ENCODE measurements around the gene RTEL1.
"Not testable (repeated sequence)": the region's sequence is repeated elsewhere in the genome, so short reads cannot be mapped to it uniquely, and the experiment has no call there.

The RTEL1 gene

GRCh38 chr20:63657260-63657936 lies 714 bp upstream of the RTEL1 start:
- Histone ChIP-seq H3K4me1 (ENCODE audit: control insufficient read depth, insufficient read depth, low read length) (peaks cover 17% of the 10 kb centered on the region), H3K9me3 (ENCODE audit: control insufficient read depth, low read length) (no peaks in the 10 kb centered on the region), H3K36me3 (ENCODE audit: control insufficient read depth, insufficient read depth, low read length) (no peaks in the 10 kb centered on the region), H3K4me3 (ENCODE audit: low read length) (peak overlapping the region; percentile 57), H3K27me3 (ENCODE audit: control insufficient read depth, insufficient read depth, low read length) (peaks cover 14% of the 10 kb centered on the region), H3K9ac (ENCODE audit: low read length) (peak overlapping the region; percentile 73)

DNA sequence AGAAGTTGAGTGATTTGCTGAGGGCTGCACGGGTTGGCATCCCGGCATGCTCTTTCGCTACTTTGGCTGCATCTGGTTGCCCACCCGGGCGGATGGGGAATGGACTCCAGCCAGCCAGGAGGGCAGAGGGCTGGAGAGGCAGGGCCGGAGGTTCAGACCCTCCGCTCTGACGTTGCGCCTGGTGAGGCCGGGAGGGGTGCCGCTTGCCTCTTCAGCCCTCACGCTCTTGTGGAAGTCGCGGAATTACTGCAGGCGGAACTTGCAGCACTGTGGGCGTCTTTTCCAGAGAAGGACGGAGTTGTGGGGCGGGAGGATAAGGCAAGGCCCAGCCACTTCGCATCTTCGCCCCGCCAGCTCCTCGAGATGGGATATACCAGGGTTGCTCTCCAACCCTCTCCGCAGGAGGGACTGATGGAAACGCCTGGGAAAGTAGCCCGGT lies 656 bp downstream of the RTEL1 start:
- H3K36me3 ChIP-seq (ENCODE audit: control insufficient read depth, insufficient read depth, low read length): no peaks in the 10 kb centered on the region
- peak overlapping the region; percentile 73 for H3K9ac ChIP-seq (ENCODE audit: low read length)
- H3K27me3 ChIP-seq (ENCODE audit: control insufficient read depth, insufficient read depth, low read length): peaks cover 11% of the 10 kb centered on the region
- peak overlapping the region; percentile 57 for H3K4me3 ChIP-seq (ENCODE audit: low read length)
- peaks cover 17% of the 10 kb centered on the region for H3K4me1 ChIP-seq (ENCODE audit: control insufficient read depth, insufficient read depth, low read length)
- no peaks in the 10 kb centered on the region for H3K9me3 ChIP-seq (ENCODE audit: control insufficient read depth, low read length)

DNA sequence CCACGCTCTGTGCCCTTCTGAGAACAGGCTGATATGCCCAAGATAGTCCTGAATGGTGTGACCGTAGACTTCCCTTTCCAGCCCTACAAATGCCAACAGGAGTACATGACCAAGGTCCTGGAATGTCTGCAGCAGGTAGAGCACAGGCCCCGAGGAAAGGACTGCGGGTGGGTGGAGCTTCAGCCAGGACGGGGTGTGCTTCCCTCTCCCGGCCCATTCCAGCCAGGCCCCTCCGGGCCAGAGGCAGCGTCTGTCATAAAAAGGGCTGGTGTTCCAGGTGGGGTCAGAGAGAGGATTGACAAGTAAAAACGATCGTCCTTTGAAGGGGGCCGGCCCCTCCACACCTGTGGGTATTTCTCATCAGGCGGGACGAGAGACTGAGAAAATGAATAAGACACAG lies 1.3 kb downstream of the RTEL1 start:
- peaks cover 17% of the 10 kb centered on the region for H3K4me1 ChIP-seq (ENCODE audit: control insufficient read depth, insufficient read depth, low read length)
- H3K9me3 ChIP-seq (ENCODE audit: control insufficient read depth, low read length): no peaks in the 10 kb centered on the region
- H3K9ac ChIP-seq (ENCODE audit: low read length): peak overlapping the region; percentile 73
- no peaks in the 10 kb centered on the region for H3K36me3 ChIP-seq (ENCODE audit: control insufficient read depth, insufficient read depth, low read length)
- peak overlapping the region; percentile 57 for H3K4me3 ChIP-seq (ENCODE audit: low read length)
- peaks cover 7% of the 10 kb centered on the region for H3K27me3 ChIP-seq (ENCODE audit: control insufficient read depth, insufficient read depth, low read length)

DNA sequence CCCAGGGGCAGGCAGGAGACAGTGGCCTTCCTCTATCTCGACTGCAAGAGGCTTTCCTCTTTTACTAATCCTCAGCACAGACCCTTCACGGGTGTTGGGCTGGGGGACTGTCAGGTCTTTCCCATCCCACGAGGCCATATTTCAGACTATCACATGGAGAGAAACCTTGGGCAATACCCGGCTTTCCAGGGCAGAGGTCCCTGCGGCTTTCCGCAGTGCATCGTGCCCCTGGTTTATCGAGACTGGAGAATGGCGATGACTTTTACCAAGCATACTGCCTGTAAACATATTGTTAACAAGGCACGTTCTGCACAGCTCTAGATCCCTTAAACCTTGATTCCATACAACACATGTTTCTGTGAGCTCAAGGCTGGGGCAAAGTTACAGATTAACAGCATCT lies 2.1 kb downstream of the RTEL1 start:
- not testable (repeated sequence) for H3K4me3 ChIP-seq (ENCODE audit: low read length); H3K9ac ChIP-seq (ENCODE audit: low read length); H3K27me3 ChIP-seq (ENCODE audit: control insufficient read depth, insufficient read depth, low read length); H3K36me3 ChIP-seq (ENCODE audit: control insufficient read depth, insufficient read depth, low read length); H3K9me3 ChIP-seq (ENCODE audit: control insufficient read depth, low read length)
- H3K4me1 ChIP-seq (ENCODE audit: control insufficient read depth, insufficient read depth, low read length): peaks cover 17% of the 10 kb centered on the region

GRCh38 chr20:63660622-63661021 lies 2.5 kb downstream of the RTEL1 start:
- H3K4me1 ChIP-seq (ENCODE audit: control insufficient read depth, insufficient read depth, low read length): peaks cover 17% of the 10 kb centered on the region
- no peaks in the 10 kb centered on the region for H3K9me3 ChIP-seq (ENCODE audit: control insufficient read depth, low read length)
- H3K9ac ChIP-seq (ENCODE audit: low read length): no peak overlapping the region
- H3K36me3 ChIP-seq (ENCODE audit: control insufficient read depth, insufficient read depth, low read length): peaks cover 5% of the 10 kb centered on the region
- no peak overlapping the region for H3K4me3 ChIP-seq (ENCODE audit: low read length)
- no peaks in the 10 kb centered on the region for H3K27me3 ChIP-seq (ENCODE audit: control insufficient read depth, insufficient read depth, low read length)

DNA sequence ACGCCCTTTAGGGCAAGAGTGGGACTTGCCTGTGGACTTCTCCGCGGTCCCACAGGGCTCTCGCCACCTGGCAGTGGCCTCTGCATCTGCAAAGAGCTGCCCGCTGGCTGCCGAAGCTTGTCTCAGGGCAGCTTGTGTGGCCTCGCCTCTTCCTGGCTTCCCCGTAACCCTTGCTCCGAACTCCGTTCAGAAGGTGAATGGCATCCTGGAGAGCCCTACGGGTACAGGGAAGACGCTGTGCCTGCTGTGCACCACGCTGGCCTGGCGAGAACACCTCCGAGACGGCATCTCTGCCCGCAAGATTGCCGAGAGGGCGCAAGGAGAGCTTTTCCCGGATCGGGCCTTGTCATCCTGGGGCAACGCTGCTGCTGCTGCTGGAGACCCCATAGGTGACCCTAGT lies 3.0 kb downstream of the RTEL1 start:
- Histone ChIP-seq H3K9ac (ENCODE audit: low read length) (no peak overlapping the region), H3K36me3 (ENCODE audit: control insufficient read depth, insufficient read depth, low read length) (peaks cover 5% of the 10 kb centered on the region), H3K9me3 (ENCODE audit: control insufficient read depth, low read length) (no peaks in the 10 kb centered on the region), H3K4me3 (ENCODE audit: low read length) (no peak overlapping the region), H3K4me1 (ENCODE audit: control insufficient read depth, insufficient read depth, low read length) (peaks cover 17% of the 10 kb centered on the region), H3K27me3 (ENCODE audit: control insufficient read depth, insufficient read depth, low read length) (no peaks in the 10 kb centered on the region)

- Histone ChIP-seq H3K27me3 (ENCODE audit: control insufficient read depth, insufficient read depth, low read length) (no peaks in the 10 kb centered on the region), H3K4me1 (ENCODE audit: control insufficient read depth, insufficient read depth, low read length) (peaks cover 17% of the 10 kb centered on the region), H3K36me3 (ENCODE audit: control insufficient read depth, insufficient read depth, low read length) (peaks cover 5% of the 10 kb centered on the region), H3K9ac (ENCODE audit: low read length) (no peak overlapping the region), H3K9me3 (ENCODE audit: control insufficient read depth, low read length) (no peaks in the 10 kb centered on the region), H3K4me3 (ENCODE audit: low read length) (no peak overlapping the region)
These were observed 4.1 kb downstream of the RTEL1 start for GRCh38 chr20:63661959-63662812.

GRCh38 chr20:63662813-63663189 lies 4.7 kb downstream of the RTEL1 start:
- no peak overlapping the region for H3K9ac ChIP-seq (ENCODE audit: low read length)
- H3K9me3 ChIP-seq (ENCODE audit: control insufficient read depth, low read length): no peaks in the 10 kb centered on the region
- no peaks in the 10 kb centered on the region for H3K27me3 ChIP-seq (ENCODE audit: control insufficient read depth, insufficient read depth, low read length)
- no peak overlapping the region for H3K4me3 ChIP-seq (ENCODE audit: low read length)
- peaks cover 10% of the 10 kb centered on the region for H3K4me1 ChIP-seq (ENCODE audit: control insufficient read depth, insufficient read depth, low read length)
- peaks cover 5% of the 10 kb centered on the region for H3K36me3 ChIP-seq (ENCODE audit: control insufficient read depth, insufficient read depth, low read length)

GRCh38 chr20:63663332-63664066 lies 5.4 kb downstream of the RTEL1 start:
- peaks cover 5% of the 10 kb centered on the region for H3K36me3 ChIP-seq (ENCODE audit: control insufficient read depth, insufficient read depth, low read length)
- H3K27me3 ChIP-seq (ENCODE audit: control insufficient read depth, insufficient read depth, low read length): no peaks in the 10 kb centered on the region
- H3K4me1 ChIP-seq (ENCODE audit: control insufficient read depth, insufficient read depth, low read length): peaks cover 8% of the 10 kb centered on the region
- no peak overlapping the region for H3K4me3 ChIP-seq (ENCODE audit: low read length)
- H3K9ac ChIP-seq (ENCODE audit: low read length): no peak overlapping the region
- H3K9me3 ChIP-seq (ENCODE audit: control insufficient read depth, low read length): no peaks in the 10 kb centered on the region

- Histone ChIP-seq H3K9me3 (ENCODE audit: control insufficient read depth, low read length) (no peaks in the 10 kb centered on the region), H3K4me3 (ENCODE audit: low read length) (no peak overlapping the region), H3K4me1 (ENCODE audit: control insufficient read depth, insufficient read depth, low read length) (peaks cover 3% of the 10 kb centered on the region), H3K9ac (ENCODE audit: low read length) (no peak overlapping the region), H3K36me3 (ENCODE audit: control insufficient read depth, insufficient read depth, low read length) (peaks cover 5% of the 10 kb centered on the region), H3K27me3 (ENCODE audit: control insufficient read depth, insufficient read depth, low read length) (no peaks in the 10 kb centered on the region)
These were observed 6.2 kb downstream of the RTEL1 start for GRCh38 chr20:63664143-63664851.

DNA sequence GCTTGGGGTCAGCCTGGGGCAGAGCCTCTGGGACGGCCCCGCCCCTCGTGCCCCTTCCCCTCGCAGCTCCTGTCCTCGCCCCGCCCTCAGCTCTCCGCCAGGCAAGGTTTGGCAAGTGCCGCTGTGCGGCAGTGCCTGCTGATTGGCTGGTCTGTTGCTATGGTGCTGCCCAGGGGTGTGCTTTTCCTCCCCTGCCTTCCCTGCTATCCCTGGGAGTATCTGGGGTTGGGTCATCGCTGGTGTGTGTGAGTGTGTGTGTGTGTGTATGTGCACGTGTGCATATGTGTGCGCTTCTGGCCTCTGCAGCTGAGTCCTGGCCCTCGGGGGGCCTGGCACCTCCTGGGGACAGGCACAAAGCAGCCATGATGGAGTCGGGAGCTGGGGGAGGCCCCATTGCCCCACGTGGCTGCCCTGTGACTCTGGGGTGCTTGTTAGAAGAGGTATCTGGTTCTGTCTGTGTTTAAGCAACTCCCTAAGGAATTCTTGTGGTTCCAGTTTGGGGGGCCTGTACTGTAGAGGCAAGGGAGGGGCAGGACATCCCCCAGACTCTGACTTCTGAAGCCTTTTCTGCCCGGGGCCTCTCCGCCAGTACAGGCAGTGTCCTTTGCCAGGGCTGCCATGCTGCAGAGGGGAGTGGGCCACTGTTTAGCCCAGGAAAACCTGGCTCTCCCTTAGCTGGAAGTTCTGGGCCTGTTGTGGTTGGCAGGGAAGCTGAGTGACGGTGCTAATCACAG lies 6.9 kb downstream of the RTEL1 start:
- H3K4me1 ChIP-seq (ENCODE audit: control insufficient read depth, insufficient read depth, low read length): no peaks in the 10 kb centered on the region
- no peaks in the 10 kb centered on the region for H3K9me3 ChIP-seq (ENCODE audit: control insufficient read depth, low read length)
- H3K4me3 ChIP-seq (ENCODE audit: low read length): no peak overlapping the region
- no peaks in the 10 kb centered on the region for H3K27me3 ChIP-seq (ENCODE audit: control insufficient read depth, insufficient read depth, low read length)
- peaks cover 5% of the 10 kb centered on the region for H3K36me3 ChIP-seq (ENCODE audit: control insufficient read depth, insufficient read depth, low read length)
- no peak overlapping the region for H3K9ac ChIP-seq (ENCODE audit: low read length)
